ENCODE results near the gene TMEFF2.

Gene TMEFF2

DNA sequence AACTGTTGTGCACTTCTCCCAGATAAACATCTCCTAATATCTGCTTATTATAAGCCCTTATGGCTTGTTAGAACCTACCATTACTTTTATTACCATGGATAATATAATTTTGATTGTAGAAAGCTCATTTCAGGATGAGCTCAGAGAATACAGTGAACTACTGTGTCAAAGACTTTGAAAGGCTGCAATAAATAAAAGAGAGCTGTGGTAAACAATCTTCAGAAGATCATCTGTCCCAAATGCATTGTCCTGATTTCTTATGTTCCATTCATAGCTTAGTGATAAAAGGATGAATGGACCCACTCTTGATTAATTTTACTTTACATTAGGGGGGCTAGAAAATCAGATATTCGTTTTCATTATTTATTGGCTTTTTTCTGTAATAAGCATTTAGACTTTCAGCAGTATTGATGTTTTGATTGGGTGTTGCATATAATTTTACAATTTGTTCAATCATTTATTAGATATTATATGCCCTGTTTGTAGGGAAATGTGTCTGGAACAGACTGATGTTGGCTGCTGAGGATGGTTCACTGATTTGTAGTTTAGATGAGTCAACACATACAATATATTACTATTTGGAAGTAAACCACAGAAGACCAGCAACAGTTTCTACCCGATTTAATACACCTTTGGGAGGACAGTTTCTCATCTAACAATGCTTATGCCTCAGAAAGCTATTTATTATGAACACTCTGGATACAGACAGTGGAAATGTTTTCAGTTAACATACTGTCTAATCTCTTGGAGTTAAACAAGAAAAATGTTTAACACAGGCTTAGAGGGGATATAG lies 147.2 kb downstream of the TMEFF2 start:
- Histone ChIP-seq H3K27me3 (ENCODE audit: insufficient read depth, insufficient read length) (no peaks in the 10 kb centered on the region), H3K9ac (ENCODE audit: insufficient read length, low read depth) (no peak overlapping the region), H3K4me1 (ENCODE audit: insufficient read depth, insufficient read length) (no peaks in the 10 kb centered on the region), H3K4me3 (ENCODE audit: insufficient read length, low read depth) (no peak overlapping the region), H3K36me3 (ENCODE audit: insufficient read depth, insufficient read length, low read length) (no peaks in the 10 kb centered on the region), H3K9me3 (ENCODE audit: insufficient read depth, low read length) (no peaks in the 10 kb centered on the region)
- no peak for DNase-seq (ENCODE audit: low read depth, low spot score)
- no peak for TF ChIP-seq YY1 (IDR thresholded peaks at IDR 0.05; ENCODE audit: insufficient read depth, insufficient read length)
- TF ChIP-seq ZNF274 (IDR thresholded peaks at IDR 0.05; ENCODE audit: low read depth, low read length), result no peak
- TF ChIP-seq SUZ12 (IDR thresholded peaks at IDR 0.05; ENCODE audit: extremely low read depth, insufficient read depth, insufficient read length), result no peak

GRCh38 chr2:192044496-192044895 lies 150.2 kb downstream of the TMEFF2 start:
- Histone ChIP-seq H3K9ac (ENCODE audit: insufficient read length, low read depth) (no peak overlapping the region), H3K4me3 (ENCODE audit: insufficient read length, low read depth) (no peak overlapping the region), H3K9me3 (ENCODE audit: insufficient read depth, low read length) (no peaks in the 10 kb centered on the region), H3K27me3 (ENCODE audit: insufficient read depth, insufficient read length) (no peaks in the 10 kb centered on the region), H3K4me1 (ENCODE audit: insufficient read depth, insufficient read length) (no peaks in the 10 kb centered on the region), H3K36me3 (ENCODE audit: insufficient read depth, insufficient read length, low read length) (no peaks in the 10 kb centered on the region)
- DNase-seq (ENCODE audit: low read depth, low spot score), result no peak
- no peak for TF ChIP-seq ZNF274 (IDR thresholded peaks at IDR 0.05; ENCODE audit: low read depth, low read length)
- no peak for TF ChIP-seq YY1 (IDR thresholded peaks at IDR 0.05; ENCODE audit: insufficient read depth, insufficient read length)
- no peak for TF ChIP-seq SUZ12 (IDR thresholded peaks at IDR 0.05; ENCODE audit: extremely low read depth, insufficient read depth, insufficient read length)

DNA sequence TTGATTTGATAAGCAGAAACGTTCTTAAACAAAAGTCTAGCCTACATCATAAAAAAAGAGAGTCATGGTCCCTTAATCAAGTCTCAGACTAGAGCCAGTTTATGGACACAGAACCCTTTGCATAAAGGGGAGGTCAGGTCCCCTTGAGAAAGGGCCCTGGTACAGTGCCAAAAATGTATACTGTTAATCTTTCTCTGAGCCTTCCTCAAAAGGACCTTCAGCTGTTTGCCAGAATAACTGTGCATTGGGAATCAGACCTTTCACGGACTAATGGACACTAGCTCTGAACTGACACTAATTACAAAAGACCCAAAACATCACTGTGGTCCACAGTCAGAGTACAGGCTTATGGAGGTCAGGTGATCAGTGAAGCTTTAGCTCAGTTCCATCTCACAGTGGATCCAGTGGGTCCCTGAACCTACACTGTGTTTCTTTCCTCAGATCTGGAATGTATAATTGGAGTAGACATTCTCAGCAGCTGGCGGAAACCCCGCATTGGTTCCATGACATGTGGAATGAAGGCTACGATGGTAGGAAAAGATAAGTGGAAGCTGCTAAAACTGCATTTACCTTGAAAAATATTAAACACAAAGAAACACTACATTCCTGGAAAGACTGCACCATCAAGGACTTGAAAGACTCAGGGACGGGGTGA lies 151.4 kb downstream of the TMEFF2 start:
- Histone ChIP-seq H3K36me3 (ENCODE audit: insufficient read depth, insufficient read length, low read length) (no peaks in the 10 kb centered on the region), H3K9ac (ENCODE audit: insufficient read length, low read depth) (no peak overlapping the region), H3K4me3 (ENCODE audit: insufficient read length, low read depth) (no peak overlapping the region), H3K9me3 (ENCODE audit: insufficient read depth, low read length) (no peaks in the 10 kb centered on the region), H3K27me3 (ENCODE audit: insufficient read depth, insufficient read length) (no peaks in the 10 kb centered on the region), H3K4me1 (ENCODE audit: insufficient read depth, insufficient read length) (no peaks in the 10 kb centered on the region)
- no peak for DNase-seq (ENCODE audit: low read depth, low spot score)
- no peak for TF ChIP-seq SUZ12 (IDR thresholded peaks at IDR 0.05; ENCODE audit: extremely low read depth, insufficient read depth, insufficient read length)
- TF ChIP-seq ZNF274 (IDR thresholded peaks at IDR 0.05; ENCODE audit: low read depth, low read length), result no peak
- no peak for TF ChIP-seq YY1 (IDR thresholded peaks at IDR 0.05; ENCODE audit: insufficient read depth, insufficient read length)

GRCh38 chr2:192042126-192042525 lies 152.6 kb downstream of the TMEFF2 start:
- no peaks in the 10 kb centered on the region for H3K4me1 ChIP-seq (ENCODE audit: insufficient read depth, insufficient read length)
- no peaks in the 10 kb centered on the region for H3K9me3 ChIP-seq (ENCODE audit: insufficient read depth, low read length)
- TF ChIP-seq SUZ12 (IDR thresholded peaks at IDR 0.05; ENCODE audit: extremely low read depth, insufficient read depth, insufficient read length) (no peak), YY1 (IDR thresholded peaks at IDR 0.05; ENCODE audit: insufficient read depth, insufficient read length) (no peak)
- DNase-seq (ENCODE audit: low read depth, low spot score), result no peak
- no peaks in the 10 kb centered on the region for H3K27me3 ChIP-seq (ENCODE audit: insufficient read depth, insufficient read length)
- no peak overlapping the region for H3K9ac ChIP-seq (ENCODE audit: insufficient read length, low read depth)
- no peaks in the 10 kb centered on the region for H3K36me3 ChIP-seq (ENCODE audit: insufficient read depth, insufficient read length, low read length)
- H3K4me3 ChIP-seq (ENCODE audit: insufficient read length, low read depth), result no peak overlapping the region

DNA sequence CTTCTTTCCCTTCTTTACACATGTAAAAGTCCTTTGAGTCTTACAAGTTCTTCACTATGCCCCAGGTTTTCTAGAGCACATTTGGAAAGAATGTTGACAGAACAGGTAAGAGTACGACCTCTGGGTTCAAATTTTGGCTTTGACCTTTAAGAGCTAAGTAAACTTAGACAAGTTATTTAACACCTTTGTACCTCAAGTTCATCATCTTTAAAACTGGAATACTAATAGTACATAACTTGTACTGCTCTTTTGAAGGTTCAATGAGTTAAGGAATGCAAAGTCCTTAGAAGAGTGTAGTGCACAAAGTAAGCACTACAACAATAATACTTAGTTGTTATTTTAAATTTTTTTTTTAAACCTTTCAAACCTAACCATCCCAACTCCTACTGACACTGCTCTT lies 156.6 kb downstream of the TMEFF2 start:
- no peaks in the 10 kb centered on the region for H3K36me3 ChIP-seq (ENCODE audit: insufficient read depth, insufficient read length, low read length)
- DNase-seq (ENCODE audit: low read depth, low spot score), result no peak
- no peaks in the 10 kb centered on the region for H3K4me1 ChIP-seq (ENCODE audit: insufficient read depth, insufficient read length)
- H3K9me3 ChIP-seq (ENCODE audit: insufficient read depth, low read length), result no peaks in the 10 kb centered on the region
- TF ChIP-seq YY1 (IDR thresholded peaks at IDR 0.05; ENCODE audit: insufficient read depth, insufficient read length) (no peak), ZNF274 (IDR thresholded peaks at IDR 0.05; ENCODE audit: low read depth, low read length) (no peak), SUZ12 (IDR thresholded peaks at IDR 0.05; ENCODE audit: extremely low read depth, insufficient read depth, insufficient read length) (no peak)
- no peak overlapping the region for H3K4me3 ChIP-seq (ENCODE audit: insufficient read length, low read depth)
- no peak overlapping the region for H3K9ac ChIP-seq (ENCODE audit: insufficient read length, low read depth)
- no peaks in the 10 kb centered on the region for H3K27me3 ChIP-seq (ENCODE audit: insufficient read depth, insufficient read length)

DNA sequence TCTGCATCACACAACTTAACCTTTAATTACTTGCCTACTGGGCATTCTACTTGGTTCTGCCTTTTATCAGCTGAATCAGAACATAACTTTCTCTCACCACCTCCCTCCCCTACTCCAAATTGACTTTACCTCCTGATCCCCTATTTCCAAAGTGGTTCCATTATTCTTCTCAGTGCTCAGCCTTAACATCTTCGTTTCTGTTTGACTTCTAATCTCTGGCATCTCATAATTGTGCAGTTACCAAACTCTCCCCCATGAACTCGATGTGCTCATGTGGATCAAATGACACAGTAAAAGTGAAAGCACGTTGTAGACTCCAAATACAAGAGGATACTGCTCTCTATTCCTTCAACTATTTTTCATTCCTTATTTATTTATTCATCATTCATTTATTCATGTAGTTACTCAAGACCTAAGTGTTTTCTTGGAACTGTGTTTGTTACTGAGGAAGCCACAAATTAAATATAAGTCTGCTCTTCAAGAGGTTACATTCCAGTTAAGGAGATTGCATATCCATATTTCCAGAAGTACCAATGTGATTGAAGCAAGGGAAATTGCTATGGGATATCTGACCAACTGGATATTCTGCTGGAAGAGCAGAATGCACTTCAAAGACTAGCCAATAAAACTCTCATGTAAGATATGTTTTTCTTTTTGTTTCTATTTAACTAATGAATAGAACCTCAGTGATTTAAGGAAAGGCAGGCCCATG lies 158.8 kb downstream of the TMEFF2 start:
- no peak overlapping the region for H3K4me3 ChIP-seq (ENCODE audit: insufficient read length, low read depth)

GRCh38 chr2:192030856-192031255 lies 163.9 kb downstream of the TMEFF2 start:
- Histone ChIP-seq H3K36me3 (ENCODE audit: insufficient read depth, insufficient read length, low read length) (no peaks in the 10 kb centered on the region), H3K4me1 (ENCODE audit: insufficient read depth, insufficient read length) (no peaks in the 10 kb centered on the region), H3K9me3 (ENCODE audit: insufficient read depth, low read length) (peaks cover 5% of the 10 kb centered on the region; the same call in 1 of the 2 replicates), H3K4me3 (ENCODE audit: insufficient read length, low read depth) (no peak overlapping the region), H3K9ac (ENCODE audit: insufficient read length, low read depth) (no peak overlapping the region), H3K27me3 (ENCODE audit: insufficient read depth, insufficient read length) (no peaks in the 10 kb centered on the region)
- TF ChIP-seq YY1 (IDR thresholded peaks at IDR 0.05; ENCODE audit: insufficient read depth, insufficient read length), result no peak
- TF ChIP-seq SUZ12 (IDR thresholded peaks at IDR 0.05; ENCODE audit: extremely low read depth, insufficient read depth, insufficient read length), result no peak
- no peak for TF ChIP-seq ZNF274 (IDR thresholded peaks at IDR 0.05; ENCODE audit: low read depth, low read length)
- DNase-seq (ENCODE audit: low read depth, low spot score), result no peak

More for the DNA sequence above, 158.8 kb downstream of the TMEFF2 start:
- no peaks in the 10 kb centered on the region for H3K27me3 ChIP-seq (ENCODE audit: insufficient read depth, insufficient read length)
- H3K9me3 ChIP-seq (ENCODE audit: insufficient read depth, low read length), result no peaks in the 10 kb centered on the region
- H3K4me1 ChIP-seq (ENCODE audit: insufficient read depth, insufficient read length), result no peaks in the 10 kb centered on the region
- H3K36me3 ChIP-seq (ENCODE audit: insufficient read depth, insufficient read length, low read length), result no peaks in the 10 kb centered on the region
- H3K9ac ChIP-seq (ENCODE audit: insufficient read length, low read depth), result no peak overlapping the region
- no peak for DNase-seq (ENCODE audit: low read depth, low spot score)
- TF ChIP-seq YY1 (IDR thresholded peaks at IDR 0.05; ENCODE audit: insufficient read depth, insufficient read length), result no peak

Measured in NT2/D1 (cell line).